SK-N-SH (cell line): ENCODE measurements around the gene ADGRL3. TPM values are rescaled to one million over a fixed set of nuclear protein-coding genes. Genes with fewer than 3 reads are reported as not detected.

ENCODE experiments used
- CTCF ChIA-PET: fragments of 300-600, 350-600 bp; formaldehyde crosslinking; extraction: SDS; loops from one replicate; lab custom pipeline; 2021; lab: Yijun Ruan, JAX
- POLR2A ChIA-PET: fragments of 350-600 bp; sonication (Branson Sonifier 250); formaldehyde crosslinking; extraction: SDS; loops from one replicate; lab custom pipeline; 2020; ENCODE audit warnings: antibody characterized with exemption, inconsistent platforms; lab: Yijun Ruan, JAX
- DNase-seq: peaks from one replicate; pipeline ENCODE4 v3.0.0; 2012
- H2AFZ ChIP-seq: fragments of 200-600 bp; sonication (generic); 2 replicates; pipeline ENCODE4 v1.8.1; 2016; ENCODE audit warnings: antibody characterized with exemption, mild to moderate bottlenecking, low read depth
- H3F3A ChIP-seq: fragments of 200-600 bp; sonication (generic); replicated peaks from 2 replicates; pipeline ENCODE3; 2016; ENCODE audit warnings: antibody characterized with exemption, mild to moderate bottlenecking; ENCODE audit not compliant: insufficient read depth
- H3K27ac ChIP-seq, 2 experiments: fragments of 200-500 bp in 1 of 2; fragments of 200-600 bp in 1 of 2; sonication (Bioruptor generic) in 1 of 2; sonication (generic), shearing (Covaris generic) in 1 of 2; 2 replicates each; pipeline versions ENCODE4 v1.5.1 to v1.6.1; 2014 to 2016; ENCODE audit warnings: low read depth in 2 of 2, inconsistent platforms in 1 of 2, low read length in 1 of 2, mild to moderate bottlenecking in 1 of 2, mixed read lengths in 1 of 2
- H3K27me3 ChIP-seq: fragments of 200-600 bp; sonication (generic), shearing (Covaris generic); 2 replicates; pipeline ENCODE4 v1.6.1; 2016; ENCODE audit warnings: mixed run types; ENCODE audit not compliant: insufficient read depth
- H3K36me3 ChIP-seq, 2 experiments: fragments of 200-500 bp in 1 of 2; fragments of 200-600 bp in 1 of 2; sonication (Bioruptor generic) in 1 of 2; sonication (generic) in 1 of 2; replicated peaks in 1 of 2; 2 replicates each; pipeline versions ENCODE3 to v1.5.1; 2014 to 2016; ENCODE audit warnings: low read length in 1 of 2, mild to moderate bottlenecking in 1 of 2; ENCODE audit not compliant: insufficient read depth in 2 of 2, control insufficient read depth in 1 of 2
- H3K4me1 ChIP-seq, 2 experiments: fragments of 200-500 bp in 1 of 2; fragments of 200-600 bp in 1 of 2; sonication (Bioruptor generic) in 1 of 2; sonication (generic), shearing (Covaris generic) in 1 of 2; 2 replicates each; pipeline versions ENCODE4 v1.5.1 to v1.6.1; 2014 to 2016; ENCODE audit warnings: low read depth in 1 of 2, low read length in 1 of 2, mixed run types in 1 of 2; ENCODE audit not compliant: insufficient read depth in 2 of 2, control insufficient read depth in 1 of 2
- H3K4me2 ChIP-seq: fragments of 200-600 bp; sonication (generic), shearing (Covaris generic); 2 replicates; pipeline ENCODE4 v1.6.1; 2017; ENCODE audit warnings: mixed run types
- H3K4me3 ChIP-seq, 2 experiments: fragments of 200-500 bp in 1 of 2; fragments of 200-600 bp in 1 of 2; sonication (Bioruptor generic) in 1 of 2; sonication (generic), shearing (Covaris generic) in 1 of 2; 2 replicates each; pipeline versions ENCODE4 v1.5.1 to v1.8.1; 2014 to 2016; ENCODE audit warnings: low read depth in 2 of 2, inconsistent platforms in 1 of 2, low read length in 1 of 2, mild to moderate bottlenecking in 1 of 2, mixed read lengths in 1 of 2, moderate library complexity in 1 of 2
- H3K79me2 ChIP-seq: fragments of 200-600 bp; sonication (generic); 2 replicates; pipeline ENCODE4 v1.8.1; 2017; ENCODE audit warnings: mild to moderate bottlenecking; ENCODE audit not compliant: insufficient read depth
- H3K9ac ChIP-seq: fragments of 200-600 bp; sonication (generic); 2 replicates; pipeline ENCODE4 v1.6.1; 2017; ENCODE audit warnings: mixed run types
- H3K9me2 ChIP-seq: fragments of 200-600 bp; sonication (generic); 2 replicates; pipeline ENCODE4 v1.6.1; 2017; ENCODE audit warnings: mixed run types
- H3K9me3 ChIP-seq: fragments of 200-600 bp; sonication (generic); 2 replicates; pipeline ENCODE4 v1.6.1; 2017; ENCODE audit warnings: mixed run types, mild to moderate bottlenecking, moderate library complexity
- H4K20me1 ChIP-seq: fragments of 200-600 bp; sonication (generic); 2 replicates; pipeline ENCODE4 v1.6.1; 2017; ENCODE audit warnings: mild to moderate bottlenecking, mixed run types; ENCODE audit not compliant: insufficient read depth
- CHD2 ChIP-seq: fragments of 150-350 bp; IDR thresholded peaks from 2 replicates; pipeline ENCODE4 v1.6.1; 2018; ENCODE audit warnings: low read length; ENCODE audit not compliant: partially characterized antibody
- EZH2phosphoT487 ChIP-seq: fragments of 200-600 bp; sonication (generic); IDR thresholded peaks from 2 replicates; pipeline ENCODE4 v1.6.1; 2017; ENCODE audit warnings: low read depth, mixed run types, mild to moderate bottlenecking, antibody characterized with exemption, moderate library complexity, borderline replicate concordance
- FOSL2 ChIP-seq: IDR thresholded peaks from 2 replicates; pipeline ENCODE4 v1.4.0; 2012; ENCODE audit warnings: low read depth, mild to moderate bottlenecking, moderate library complexity, borderline replicate concordance
- FOXM1 ChIP-seq: IDR thresholded peaks from 2 replicates; pipeline ENCODE4 v1.4.0; 2012; ENCODE audit warnings: low read depth, mild to moderate bottlenecking
- GABPA ChIP-seq: IDR thresholded peaks from 2 replicates; pipeline ENCODE4 v1.4.0; 2012; ENCODE audit warnings: low read depth, mild to moderate bottlenecking
- MXI1 ChIP-seq: IDR thresholded peaks from 2 replicates; pipeline ENCODE4 v1.6.1; 2012; ENCODE audit warnings: mild to moderate bottlenecking, low read depth, low read length, improper control_type of control experiment
- NFIC ChIP-seq: IDR thresholded peaks from 2 replicates; pipeline ENCODE4 v1.4.0; 2012; ENCODE audit warnings: borderline replicate concordance
- NRF1 ChIP-seq: IDR thresholded peaks from 2 replicates; pipeline ENCODE4 v1.6.1; 2012; ENCODE audit warnings: low read depth, mild to moderate bottlenecking, low read length
- POLR2AphosphoS5 ChIP-seq: IDR thresholded peaks from 2 replicates; pipeline ENCODE4 v1.6.1; 2012; ENCODE audit warnings: low read depth, low read length
- RAD21 ChIP-seq: IDR thresholded peaks from 2 replicates; pipeline ENCODE4 v1.6.1; 2012; ENCODE audit warnings: mild to moderate bottlenecking, low read length
- RXRA ChIP-seq: IDR thresholded peaks from 2 replicates; pipeline ENCODE4 v1.4.0; 2012; ENCODE audit warnings: low read depth, mild to moderate bottlenecking, borderline replicate concordance
- SIN3A ChIP-seq: IDR thresholded peaks from 2 replicates; pipeline ENCODE4 v1.6.1; 2012; ENCODE audit warnings: low read depth, mild to moderate bottlenecking, low read length, moderate library complexity, borderline replicate concordance
- TEAD4 ChIP-seq: IDR thresholded peaks from 2 replicates; pipeline ENCODE4 v1.4.0; 2012; ENCODE audit warnings: mild to moderate bottlenecking, borderline replicate concordance; ENCODE audit not compliant: insufficient read depth
- YY1 ChIP-seq: IDR thresholded peaks from 2 replicates; pipeline ENCODE4 v1.4.0; 2012; ENCODE audit warnings: low read depth, mild to moderate bottlenecking
- WGBS: methylation state at CpG from one replicate; pipeline ENCODE4 v1.1.6; 2017; ENCODE audit warnings: low lambda C conversion rate; 5-methylcytosine and 5-hydroxymethylcytosine counted together
- polyA plus RNA-seq, 3 experiments: library from polyadenylated mRNA; depleted of rRNA; stranded (reverse); fragments of >200 nt; gene quantifications; 2 replicates each; pipeline ENCODE4 v1.2.3, GENCODE V29; 2012
- TF ChIP-seq, protein P1 (sequence below): fragments of 200-600 bp; sonication (generic); IDR thresholded peaks from 2 replicates; pipeline ENCODE4 v1.6.1; 2017; ENCODE audit warnings: antibody characterized with exemption, mild to moderate bottlenecking, moderate library complexity
- TF ChIP-seq, protein P2 (sequence below): IDR thresholded peaks from 2 replicates; pipeline ENCODE4 v1.4.0; 2012; ENCODE audit warnings: low read depth, borderline replicate concordance
- TF ChIP-seq, protein P3 (sequence below): IDR thresholded peaks from 2 replicates; pipeline ENCODE4 v1.4.0; 2012; ENCODE audit warnings: low read depth
- TF ChIP-seq, protein P4 (sequence below): IDR thresholded peaks from 2 replicates; pipeline ENCODE4 v1.6.1; 2012; ENCODE audit warnings: mild to moderate bottlenecking, low read depth, low read length, moderate library complexity

The ADGRL3 gene
- polyA plus RNA-seq, 1 of the 3 experiments (the other 2 are of a cell fraction) = 0.03 TPM

DNA sequence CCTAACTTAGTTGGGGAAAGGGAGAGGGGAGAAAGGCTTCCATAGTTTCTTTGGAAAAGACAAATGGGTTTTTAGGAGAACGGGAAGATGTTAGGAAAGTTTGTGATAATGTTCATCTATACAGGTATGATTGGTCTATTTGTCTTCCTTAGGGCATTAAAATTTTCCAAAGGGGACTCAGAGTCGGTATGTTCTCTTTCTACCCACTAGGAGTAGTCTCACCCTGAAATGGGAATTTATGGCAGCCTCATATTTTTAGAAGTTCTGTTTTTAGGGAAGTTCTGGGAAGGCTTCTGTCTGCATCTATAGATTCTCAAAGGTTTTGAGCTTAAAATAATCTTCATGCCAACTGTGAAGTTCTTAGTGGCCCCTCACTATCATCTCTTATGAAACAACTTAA is 637.3 kb downstream of the ADGRL3 start:
- 35% methylated on average over 2 of the region's 2 CpGs for WGBS
- Histone ChIP-seq H3K4me3 (no peak overlapping the region), H3K4me1 (no peaks in the 10 kb centered on the region), H3K27ac (no peak overlapping the region), H2AFZ (no peak overlapping the region), H3F3A (no peaks in the 10 kb centered on the region), H3K79me2 (no peaks in the 10 kb centered on the region), H3K9me2 (no peaks in the 10 kb centered on the region), H3K4me2 (no peak overlapping the region), H3K9me3 (no peaks in the 10 kb centered on the region), H3K27me3 (no peaks in the 10 kb centered on the region), H3K36me3 (no peaks in the 10 kb centered on the region), H3K9ac (no peak overlapping the region), H4K20me1 (no peaks in the 10 kb centered on the region)
- no peak for TF ChIP-seq EZH2phosphoT487
- no peak for TF ChIP-seq SIN3A
- POLR2A ChIA-PET = no interaction called here
- CTCF ChIA-PET = no interaction called here
- DNase-seq = no peak

DNA sequence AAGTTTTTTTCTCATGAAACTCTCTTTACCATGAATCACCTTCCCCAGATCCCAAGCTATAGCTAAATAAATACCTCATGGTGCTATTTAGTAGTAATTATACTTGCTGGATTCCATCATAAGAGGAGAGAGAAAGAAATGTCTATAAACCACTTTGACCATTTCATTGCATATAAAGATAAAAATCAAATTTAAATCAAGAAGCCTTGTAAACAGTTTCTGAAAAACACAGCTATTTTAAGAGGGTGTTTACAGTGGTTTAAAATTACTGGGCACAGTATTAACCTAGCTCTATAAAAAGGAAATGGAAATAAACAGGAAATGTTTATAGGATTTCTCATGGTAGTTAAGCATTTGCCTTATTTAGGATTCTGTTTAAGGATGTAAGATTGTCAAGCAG is 637.9 kb downstream of the ADGRL3 start:
- no peaks in the 10 kb centered on the region for H3K27me3 ChIP-seq
- POLR2A ChIA-PET = no interaction called here
- CTCF ChIA-PET = no interaction called here

More for the DNA sequence above, 637.9 kb downstream of the ADGRL3 start:
- H3K4me3 ChIP-seq = no peak overlapping the region
- no peaks in the 10 kb centered on the region for H3K79me2 ChIP-seq
- H3K9me3 ChIP-seq = no peaks in the 10 kb centered on the region
- H3K9ac ChIP-seq = no peak overlapping the region
- H3K27ac ChIP-seq = no peak overlapping the region
- no peaks in the 10 kb centered on the region for H3F3A ChIP-seq
- no peak for DNase-seq
- no peaks in the 10 kb centered on the region for H3K36me3 ChIP-seq
- H4K20me1 ChIP-seq = no peaks in the 10 kb centered on the region
- no peaks in the 10 kb centered on the region for H3K9me2 ChIP-seq
- H3K4me2 ChIP-seq = no peak overlapping the region
- no peaks in the 10 kb centered on the region for H3K4me1 ChIP-seq
- TF ChIP-seq RXRA = no peak
- TF ChIP-seq EZH2phosphoT487 = no peak
- TF ChIP-seq, protein P1, sequence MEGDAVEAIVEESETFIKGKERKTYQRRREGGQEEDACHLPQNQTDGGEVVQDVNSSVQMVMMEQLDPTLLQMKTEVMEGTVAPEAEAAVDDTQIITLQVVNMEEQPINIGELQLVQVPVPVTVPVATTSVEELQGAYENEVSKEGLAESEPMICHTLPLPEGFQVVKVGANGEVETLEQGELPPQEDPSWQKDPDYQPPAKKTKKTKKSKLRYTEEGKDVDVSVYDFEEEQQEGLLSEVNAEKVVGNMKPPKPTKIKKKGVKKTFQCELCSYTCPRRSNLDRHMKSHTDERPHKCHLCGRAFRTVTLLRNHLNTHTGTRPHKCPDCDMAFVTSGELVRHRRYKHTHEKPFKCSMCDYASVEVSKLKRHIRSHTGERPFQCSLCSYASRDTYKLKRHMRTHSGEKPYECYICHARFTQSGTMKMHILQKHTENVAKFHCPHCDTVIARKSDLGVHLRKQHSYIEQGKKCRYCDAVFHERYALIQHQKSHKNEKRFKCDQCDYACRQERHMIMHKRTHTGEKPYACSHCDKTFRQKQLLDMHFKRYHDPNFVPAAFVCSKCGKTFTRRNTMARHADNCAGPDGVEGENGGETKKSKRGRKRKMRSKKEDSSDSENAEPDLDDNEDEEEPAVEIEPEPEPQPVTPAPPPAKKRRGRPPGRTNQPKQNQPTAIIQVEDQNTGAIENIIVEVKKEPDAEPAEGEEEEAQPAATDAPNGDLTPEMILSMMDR = no peak
- TF ChIP-seq TEAD4 = no peak
- no peak for TF ChIP-seq POLR2AphosphoS5
- no peak for TF ChIP-seq FOXM1
- TF ChIP-seq YY1 = no peak
- no peak for TF ChIP-seq SIN3A
- TF ChIP-seq NFIC = no peak
- no peak for TF ChIP-seq FOSL2
- TF ChIP-seq, protein P2, sequence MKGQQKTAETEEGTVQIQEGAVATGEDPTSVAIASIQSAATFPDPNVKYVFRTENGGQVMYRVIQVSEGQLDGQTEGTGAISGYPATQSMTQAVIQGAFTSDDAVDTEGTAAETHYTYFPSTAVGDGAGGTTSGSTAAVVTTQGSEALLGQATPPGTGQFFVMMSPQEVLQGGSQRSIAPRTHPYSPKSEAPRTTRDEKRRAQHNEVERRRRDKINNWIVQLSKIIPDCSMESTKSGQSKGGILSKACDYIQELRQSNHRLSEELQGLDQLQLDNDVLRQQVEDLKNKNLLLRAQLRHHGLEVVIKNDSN = no peak
- TF ChIP-seq, protein P3, sequence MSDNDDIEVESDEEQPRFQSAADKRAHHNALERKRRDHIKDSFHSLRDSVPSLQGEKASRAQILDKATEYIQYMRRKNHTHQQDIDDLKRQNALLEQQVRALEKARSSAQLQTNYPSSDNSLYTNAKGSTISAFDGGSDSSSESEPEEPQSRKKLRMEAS = no peak
- no peak for TF ChIP-seq RAD21
- TF ChIP-seq GABPA = no peak
- TF ChIP-seq NRF1 = no peak
- no peak for TF ChIP-seq CHD2
- TF ChIP-seq, protein P4, sequence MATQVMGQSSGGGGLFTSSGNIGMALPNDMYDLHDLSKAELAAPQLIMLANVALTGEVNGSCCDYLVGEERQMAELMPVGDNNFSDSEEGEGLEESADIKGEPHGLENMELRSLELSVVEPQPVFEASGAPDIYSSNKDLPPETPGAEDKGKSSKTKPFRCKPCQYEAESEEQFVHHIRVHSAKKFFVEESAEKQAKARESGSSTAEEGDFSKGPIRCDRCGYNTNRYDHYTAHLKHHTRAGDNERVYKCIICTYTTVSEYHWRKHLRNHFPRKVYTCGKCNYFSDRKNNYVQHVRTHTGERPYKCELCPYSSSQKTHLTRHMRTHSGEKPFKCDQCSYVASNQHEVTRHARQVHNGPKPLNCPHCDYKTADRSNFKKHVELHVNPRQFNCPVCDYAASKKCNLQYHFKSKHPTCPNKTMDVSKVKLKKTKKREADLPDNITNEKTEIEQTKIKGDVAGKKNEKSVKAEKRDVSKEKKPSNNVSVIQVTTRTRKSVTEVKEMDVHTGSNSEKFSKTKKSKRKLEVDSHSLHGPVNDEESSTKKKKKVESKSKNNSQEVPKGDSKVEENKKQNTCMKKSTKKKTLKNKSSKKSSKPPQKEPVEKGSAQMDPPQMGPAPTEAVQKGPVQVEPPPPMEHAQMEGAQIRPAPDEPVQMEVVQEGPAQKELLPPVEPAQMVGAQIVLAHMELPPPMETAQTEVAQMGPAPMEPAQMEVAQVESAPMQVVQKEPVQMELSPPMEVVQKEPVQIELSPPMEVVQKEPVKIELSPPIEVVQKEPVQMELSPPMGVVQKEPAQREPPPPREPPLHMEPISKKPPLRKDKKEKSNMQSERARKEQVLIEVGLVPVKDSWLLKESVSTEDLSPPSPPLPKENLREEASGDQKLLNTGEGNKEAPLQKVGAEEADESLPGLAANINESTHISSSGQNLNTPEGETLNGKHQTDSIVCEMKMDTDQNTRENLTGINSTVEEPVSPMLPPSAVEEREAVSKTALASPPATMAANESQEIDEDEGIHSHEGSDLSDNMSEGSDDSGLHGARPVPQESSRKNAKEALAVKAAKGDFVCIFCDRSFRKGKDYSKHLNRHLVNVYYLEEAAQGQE = no peak
- no peak for TF ChIP-seq MXI1
- H2AFZ ChIP-seq = no peak overlapping the region
